Stimulated activated naive CD8-positive, alpha-beta T cell treated with anti-CD3 and anti-CD28 coated beads, Interleukin-15, amount 100 ng/mL, for 72 hours (primary cell): ENCODE data around the gene HAP1.
"Not testable (repeated sequence)": the region's sequence is repeated elsewhere in the genome, so short reads cannot be mapped to it uniquely, and the experiment has no call there.

Experiments
- ATAC-seq: fragments of 150-1000 bp; cut with Tn5 transposase; 2 replicates; pipeline ENCODE4 v1.10.0; 2021; ENCODE audit warnings: mild to moderate bottlenecking, moderate library complexity
- DNase-seq, 2 donors: peaks; one replicate each; pipeline ENCODE4 v3.0.0; 2021 to 2022
- H3K27ac Mint-ChIP-seq, 2 donors: one replicate each; pipeline ENCODE4 v1.8.0; 2022; ENCODE audit warnings: mild to moderate bottlenecking in 2 of 2, mixed read lengths in 2 of 2, moderate library complexity in 2 of 2
- H3K27me3 Mint-ChIP-seq: one replicate; pipeline ENCODE4 v1.8.0; 2022; ENCODE audit warnings: mixed read lengths
- H3K4me1 Mint-ChIP-seq: one replicate; pipeline ENCODE4 v1.8.0; 2022; ENCODE audit warnings: mild to moderate bottlenecking, mixed read lengths
- H3K4me3 Mint-ChIP-seq, 2 donors: one replicate each; pipeline ENCODE4 v1.8.0; 2022; ENCODE audit warnings: mild to moderate bottlenecking in 2 of 2, mixed read lengths in 2 of 2, moderate library complexity in 1 of 2
- H3K9me3 Mint-ChIP-seq, 2 donors: one replicate each; pipeline ENCODE4 v1.8.0; 2022; ENCODE audit warnings: mixed read lengths in 2 of 2

Gene HAP1

GRCh38 chr17:41678411-41678906 is 56.0 kb downstream of the HAP1 start:
- H3K4me3 Mint-ChIP-seq, result peak overlapping the region; percentile 79 to 83

GRCh38 chr17:41676058-41676419 is 58.4 kb downstream of the HAP1 start:
- Mint-ChIP-seq H3K9me3 (peaks cover 7 to 9% of the 10 kb centered on the region in 2 donors), H3K27me3 (no peaks in the 10 kb centered on the region), H3K4me3 (peak overlapping the region; percentile 81 to 82), H3K27ac (no peak overlapping the region), H3K4me1 (peaks cover 80% of the 10 kb centered on the region)
- ATAC-seq, result no peak
- no peak for DNase-seq

More at GRCh38 chr17:41678411-41678906, 56.0 kb downstream of the HAP1 start:
- Mint-ChIP-seq H3K4me1 (peaks cover 72% of the 10 kb centered on the region), H3K27ac (peak overlapping the region; percentile 94 to 98), H3K27me3 (no peaks in the 10 kb centered on the region), H3K9me3 (peaks cover 7 to 9% of the 10 kb centered on the region in 2 donors)
- DNase-seq, result no peak
- peak; percentile 45 for ATAC-seq

- H3K27ac Mint-ChIP-seq, H3K27me3 Mint-ChIP-seq, DNase-seq, ATAC-seq, H3K9me3 Mint-ChIP-seq: not testable (repeated sequence)
- Mint-ChIP-seq H3K4me3 (peak overlapping the region in 1 of 2 donors; percentile 82), H3K4me1 (peaks cover 82% of the 10 kb centered on the region)
These were observed 59.0 kb downstream of the HAP1 start for GRCh38 chr17:41675157-41676057.
